OCI-LY7 (cell line): Measurements from ENCODE around the gene RPH3AL. TPM values are rescaled to one million over a fixed set of nuclear protein-coding genes. Genes with fewer than 3 reads are reported as not detected.

Source experiments
- BruUV-seq: library from RNA; stranded (reverse); fragments of 400-500 nt; replicated peaks from 2 replicates; lab custom pipeline; 2021; lab: Mats Ljungman, UMichigan
- CTCF ChIA-PET: fragments of 300-600 bp; sonication (Branson Sonifier 250); formaldehyde crosslinking; loops from one replicate; lab custom pipeline; 2022; ENCODE audit warnings: antibody characterized with exemption; ENCODE audit not compliant: unreplicated experiment; lab: Charles Lee
- POLR2A ChIA-PET: fragments of 300-600 bp; sonication (Branson Sonifier 250); formaldehyde crosslinking; loops from one replicate; lab custom pipeline; 2022; ENCODE audit warnings: antibody characterized with exemption; lab: Charles Lee
- DNase-seq: peaks from one replicate; pipeline ENCODE4 v3.0.0-alpha.2; 2015; ENCODE audit warnings: low spot score
- H2AFZ ChIP-seq: fragments of 200-600 bp; sonication (generic), shearing (Covaris generic); 2 replicates; pipeline ENCODE4 v1.6.1; 2014; ENCODE audit warnings: mild to moderate bottlenecking, antibody characterized with exemption, low read length, moderate library complexity
- H3K27ac ChIP-seq: fragments of 200-600 bp; sonication (generic); 2 replicates; pipeline ENCODE4 v1.5.1; 2014; ENCODE audit warnings: mixed run types, low read depth, mild to moderate bottlenecking, moderate library complexity, low read length, inconsistent platforms; ENCODE audit not compliant: poor library complexity, severe bottlenecking
- H3K36me3 ChIP-seq: fragments of 200-600 bp; sonication (generic); 2 replicates; pipeline ENCODE4 v1.6.1; 2014; ENCODE audit warnings: mild to moderate bottlenecking, antibody characterized with exemption, low read length, moderate library complexity, mixed read lengths; ENCODE audit not compliant: insufficient read depth
- H3K4me1 ChIP-seq: fragments of 200-600 bp; sonication (generic); 2 replicates; pipeline ENCODE4 v1.5.1; 2014; ENCODE audit warnings: mild to moderate bottlenecking, low read length; ENCODE audit not compliant: insufficient read depth, poor library complexity, severe bottlenecking
- H3K4me2 ChIP-seq: fragments of 200-600 bp; sonication (generic); 2 replicates; pipeline ENCODE4 v1.6.1; 2014; ENCODE audit warnings: mild to moderate bottlenecking, low read length
- H3K4me3 ChIP-seq: fragments of 200-600 bp; sonication (generic); 2 replicates; pipeline ENCODE4 v1.5.1; 2014; ENCODE audit warnings: mild to moderate bottlenecking, low read depth, low read length; ENCODE audit not compliant: poor library complexity, severe bottlenecking
- H3K79me2 ChIP-seq: fragments of 200-600 bp; sonication (generic); 2 replicates; pipeline ENCODE4 v1.6.1; 2016; ENCODE audit warnings: low read depth, mild to moderate bottlenecking, low read length, moderate library complexity, mixed read lengths; ENCODE audit not compliant: insufficient read depth
- H3K9me2 ChIP-seq: fragments of 200-600 bp; sonication (generic); 2 replicates; pipeline ENCODE4 v1.6.1; 2016; ENCODE audit warnings: mild to moderate bottlenecking, low read length, mixed read lengths; ENCODE audit not compliant: insufficient read depth
- H3K9me3 ChIP-seq: fragments of 200-600 bp; sonication (generic); 2 replicates; pipeline ENCODE4 v1.6.1; 2014; ENCODE audit warnings: mild to moderate bottlenecking, mixed run types, low read length, mixed read lengths
- H4K20me1 ChIP-seq: fragments of 200-600 bp; sonication (generic); 2 replicates; pipeline ENCODE4 v1.6.1; 2014; ENCODE audit warnings: mild to moderate bottlenecking, antibody characterized with exemption, low read length, moderate library complexity, mixed read lengths; ENCODE audit not compliant: insufficient read depth
- CTCF ChIP-seq: fragments of 200-600 bp; sonication (generic); conservative IDR thresholded peaks from 2 replicates; pipeline ENCODE4 v1.5.1; 2014; ENCODE audit warnings: mild to moderate bottlenecking, antibody characterized with exemption, low read length, moderate library complexity, mixed read lengths
- EZH2phosphoT487 ChIP-seq: fragments of 200-600 bp; sonication (generic); IDR thresholded peaks from 2 replicates; pipeline ENCODE4 v1.6.1; 2018; ENCODE audit warnings: low read depth, borderline replicate concordance, mild to moderate bottlenecking, mixed run types, antibody characterized with exemption, low read length, moderate library complexity, mixed read lengths
- intact Hi-C: fragments of 100-400 bp; cut with micrococcal nuclease; formaldehyde crosslinking; loops from one replicate; pipeline ENCODE4 v1.10.0; 2022; ENCODE audit not compliant: unreplicated experiment
- total RNA-seq, 2 experiments: library from RNA; depleted of rRNA in 1 of 2; stranded (reverse); fragments of >200 nt in 1 of 2; shearing (Covaris generic) in 1 of 2; gene quantifications; 2 replicates each; pipeline ENCODE4 v1.2.3, GENCODE V29; 2014 to 2022

The RPH3AL gene
- total RNA-seq, 2 experiments from 2014 or later = 1.0 to 2.2 TPM

- H3K4me1 ChIP-seq = no peaks in the 10 kb centered on the region
- DNase-seq = no peak
Observed at GRCh38 chr17:205817-206216, 146.8 kb downstream of the RPH3AL start.

GRCh38 chr17:205148-205669, 147.4 kb downstream of the RPH3AL start:
- intact Hi-C loops = no loop called here
- TF ChIP-seq EZH2phosphoT487 = no peak
- no peak for TF ChIP-seq CTCF
- H3K36me3 ChIP-seq = no peaks in the 10 kb centered on the region
- no peaks in the 10 kb centered on the region for H3K79me2 ChIP-seq
- H4K20me1 ChIP-seq = no peaks in the 10 kb centered on the region
- no peak overlapping the region for H3K4me3 ChIP-seq
- no peaks in the 10 kb centered on the region for H3K9me3 ChIP-seq
- no peak overlapping the region for H3K4me2 ChIP-seq
- H3K4me1 ChIP-seq = no peaks in the 10 kb centered on the region
- DNase-seq = no peak
- H3K27ac ChIP-seq = no peak overlapping the region
- no peaks in the 10 kb centered on the region for H3K9me2 ChIP-seq
- ChIA-PET POLR2A (no interaction called here), CTCF (no interaction called here)
- BruUV-seq = no TSS peak
- no peak overlapping the region for H2AFZ ChIP-seq

More at GRCh38 chr17:205817-206216, 146.8 kb downstream of the RPH3AL start:
- H3K9me2 ChIP-seq = no peaks in the 10 kb centered on the region
- intact Hi-C loops = no loop called here
- no peaks in the 10 kb centered on the region for H3K9me3 ChIP-seq
- CTCF ChIA-PET = no interaction called here
- no peaks in the 10 kb centered on the region for H4K20me1 ChIP-seq
- no peak overlapping the region for H3K27ac ChIP-seq
- TF ChIP-seq EZH2phosphoT487 = no peak
- TF ChIP-seq CTCF = no peak
- no peaks in the 10 kb centered on the region for H3K79me2 ChIP-seq
- POLR2A ChIA-PET = no interaction called here
- H3K4me3 ChIP-seq = no peak overlapping the region
- no TSS peak for BruUV-seq
- no peak overlapping the region for H3K4me2 ChIP-seq
- no peak overlapping the region for H2AFZ ChIP-seq
- H3K36me3 ChIP-seq = no peaks in the 10 kb centered on the region

- no peak for TF ChIP-seq CTCF
- Histone ChIP-seq H3K9me3 (no peaks in the 10 kb centered on the region), H3K27ac (no peak overlapping the region), H3K79me2 (no peaks in the 10 kb centered on the region), H3K4me1 (no peaks in the 10 kb centered on the region), H4K20me1 (no peaks in the 10 kb centered on the region), H3K36me3 (no peaks in the 10 kb centered on the region), H2AFZ (no peak overlapping the region), H3K4me2 (no peak overlapping the region), H3K4me3 (no peak overlapping the region), H3K9me2 (no peaks in the 10 kb centered on the region)
- POLR2A ChIA-PET = no interaction called here
- intact Hi-C loops = no loop called here
- CTCF ChIA-PET = no interaction called here
- BruUV-seq = no TSS peak
- DNase-seq = no peak
Observed at GRCh38 chr17:204427-205147, 148.0 kb downstream of the RPH3AL start.
